ENCODE results near the gene MRPS6.

The MRPS6 gene

DNA sequence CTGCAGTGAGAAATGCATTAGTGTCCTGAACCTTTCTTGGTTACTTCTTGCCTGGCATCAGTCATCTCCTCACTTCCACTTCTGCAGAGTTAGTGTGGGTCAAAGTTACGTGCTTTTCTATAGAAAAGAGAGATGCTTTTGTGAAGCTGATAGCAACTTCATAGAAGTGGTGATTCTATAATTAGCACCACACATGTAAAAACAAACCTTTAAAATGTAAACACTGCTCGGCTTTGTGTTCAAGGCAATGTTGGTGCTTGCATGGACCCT is 57.3 kb downstream of the MRPS6 start:
- DNase-seq (ENCODE audit: low read depth): no peak
- no peak overlapping the region for H3K4me3 ChIP-seq (replicated peaks; ENCODE audit: low read depth, low read length)
- TF ChIP-seq, protein P1, sequence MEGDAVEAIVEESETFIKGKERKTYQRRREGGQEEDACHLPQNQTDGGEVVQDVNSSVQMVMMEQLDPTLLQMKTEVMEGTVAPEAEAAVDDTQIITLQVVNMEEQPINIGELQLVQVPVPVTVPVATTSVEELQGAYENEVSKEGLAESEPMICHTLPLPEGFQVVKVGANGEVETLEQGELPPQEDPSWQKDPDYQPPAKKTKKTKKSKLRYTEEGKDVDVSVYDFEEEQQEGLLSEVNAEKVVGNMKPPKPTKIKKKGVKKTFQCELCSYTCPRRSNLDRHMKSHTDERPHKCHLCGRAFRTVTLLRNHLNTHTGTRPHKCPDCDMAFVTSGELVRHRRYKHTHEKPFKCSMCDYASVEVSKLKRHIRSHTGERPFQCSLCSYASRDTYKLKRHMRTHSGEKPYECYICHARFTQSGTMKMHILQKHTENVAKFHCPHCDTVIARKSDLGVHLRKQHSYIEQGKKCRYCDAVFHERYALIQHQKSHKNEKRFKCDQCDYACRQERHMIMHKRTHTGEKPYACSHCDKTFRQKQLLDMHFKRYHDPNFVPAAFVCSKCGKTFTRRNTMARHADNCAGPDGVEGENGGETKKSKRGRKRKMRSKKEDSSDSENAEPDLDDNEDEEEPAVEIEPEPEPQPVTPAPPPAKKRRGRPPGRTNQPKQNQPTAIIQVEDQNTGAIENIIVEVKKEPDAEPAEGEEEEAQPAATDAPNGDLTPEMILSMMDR (IDR thresholded peaks at IDR 0.05; ENCODE audit: low read length, missing control alignments): no peak

DNA sequence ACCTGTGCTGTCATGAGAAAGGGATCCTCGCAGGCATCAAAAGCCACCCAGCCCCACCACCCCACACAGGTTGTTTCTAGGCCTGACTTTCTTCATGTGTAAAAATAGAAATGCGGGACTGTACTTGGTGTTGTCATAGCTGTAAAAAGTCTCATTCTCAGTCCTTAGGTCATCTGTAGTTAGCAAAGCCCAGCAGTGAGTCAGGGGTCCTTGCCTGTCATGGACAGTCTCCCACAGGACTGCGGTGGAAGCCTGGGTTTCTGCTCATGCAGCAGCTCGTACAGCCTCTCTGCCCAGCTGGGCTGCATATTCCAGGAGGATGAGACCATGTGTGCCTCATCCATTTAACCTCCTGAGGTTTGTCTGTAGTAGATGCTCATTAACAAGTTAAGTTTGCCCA is 58.2 kb downstream of the MRPS6 start:
- no peak for DNase-seq (ENCODE audit: low read depth)
- TF ChIP-seq, protein P1 (IDR thresholded peaks at IDR 0.05; ENCODE audit: low read length, missing control alignments): no peak
- no peak overlapping the region for H3K4me3 ChIP-seq (replicated peaks; ENCODE audit: low read depth, low read length)

DNA sequence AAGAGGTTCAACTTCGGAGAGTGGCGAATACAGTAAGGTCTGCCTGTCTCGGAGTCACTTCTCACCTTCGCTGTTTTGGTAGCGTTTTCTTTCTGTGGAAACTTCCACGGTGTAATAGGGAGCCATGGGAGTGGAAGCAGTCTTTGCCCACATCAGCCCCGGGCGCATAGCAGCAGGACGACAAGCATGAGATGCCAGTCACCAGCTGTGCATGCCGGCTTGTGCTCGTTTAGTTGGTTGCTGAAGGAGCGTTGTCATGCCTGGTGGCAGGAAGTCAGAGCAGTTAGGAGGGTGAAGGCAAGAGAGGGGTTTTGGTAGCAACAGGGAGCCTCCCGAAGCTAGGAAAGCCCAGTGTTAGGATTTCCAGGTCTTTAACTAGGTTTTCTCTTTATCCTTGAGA is 58.8 kb downstream of the MRPS6 start:
- TF ChIP-seq, protein P1 (IDR thresholded peaks at IDR 0.05; ENCODE audit: low read length, missing control alignments): no peak
- DNase-seq (ENCODE audit: low read depth): no peak
- no peak overlapping the region for H3K4me3 ChIP-seq (replicated peaks; ENCODE audit: low read depth, low read length)

DNA sequence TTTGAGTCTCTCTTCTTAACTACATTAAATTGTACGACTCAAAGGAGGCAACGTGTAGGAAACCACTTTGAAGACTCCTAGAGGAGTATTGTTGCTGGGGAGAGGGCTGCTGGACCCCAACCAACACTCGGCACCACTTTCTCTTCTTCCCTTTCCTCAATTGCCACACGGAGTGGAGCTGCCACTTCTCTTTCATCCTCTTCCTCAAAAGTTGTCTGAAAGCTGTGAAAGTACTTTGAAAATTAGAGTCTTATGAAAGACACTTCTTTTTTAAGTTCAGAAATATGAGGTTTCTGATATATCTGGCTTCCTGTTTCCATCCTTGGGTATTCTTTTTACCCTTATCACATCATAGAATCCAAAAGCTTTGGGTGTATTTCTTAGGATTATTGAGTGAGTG is 59.5 kb downstream of the MRPS6 start:
- no peak overlapping the region for H3K4me3 ChIP-seq (replicated peaks; ENCODE audit: low read depth, low read length)
- TF ChIP-seq, protein P1 (IDR thresholded peaks at IDR 0.05; ENCODE audit: low read length, missing control alignments): no peak
- no peak for DNase-seq (ENCODE audit: low read depth)

DNA sequence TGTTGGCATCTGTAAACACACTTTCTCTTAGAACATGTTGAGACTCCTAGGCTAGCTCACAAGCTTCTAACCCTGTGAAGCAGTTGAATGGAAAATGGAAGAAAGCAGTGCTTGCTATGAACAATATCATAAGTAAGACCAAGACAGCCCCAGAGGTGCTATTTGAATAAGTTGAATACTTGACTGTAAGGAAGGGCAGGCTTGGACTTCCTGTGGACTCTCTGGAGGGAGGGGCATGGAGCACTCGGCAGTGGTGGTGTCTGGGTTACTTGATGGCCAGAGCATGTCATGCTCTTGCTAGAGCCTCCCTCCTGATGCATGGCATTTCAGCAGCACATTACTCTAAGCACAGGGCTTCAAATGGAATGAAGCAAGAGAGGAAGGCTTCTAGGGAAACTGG is 60.0 kb downstream of the MRPS6 start:
- no peak overlapping the region for H3K4me3 ChIP-seq (replicated peaks; ENCODE audit: low read depth, low read length)
- DNase-seq (ENCODE audit: low read depth): no peak
- TF ChIP-seq, protein P1 (IDR thresholded peaks at IDR 0.05; ENCODE audit: low read length, missing control alignments): no peak

DNA sequence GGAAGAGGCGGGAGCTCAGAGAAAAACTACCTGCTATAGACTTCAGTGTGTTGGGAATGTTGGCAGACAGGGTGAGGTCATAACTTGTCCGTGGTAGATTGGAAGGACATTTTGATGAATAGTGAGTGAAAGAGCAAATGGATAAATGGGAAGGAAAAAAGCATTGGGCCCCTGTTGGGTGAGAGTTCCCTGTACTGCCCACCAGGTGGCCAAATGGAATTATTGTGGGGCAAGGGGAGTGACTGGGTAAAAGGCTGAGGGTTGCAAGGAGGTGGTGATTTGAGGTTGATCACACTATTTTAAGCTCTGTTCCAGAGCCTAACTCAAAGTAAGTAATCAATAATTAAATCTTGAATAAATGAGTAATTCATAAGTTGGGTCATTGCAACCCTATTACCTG is 60.4 kb downstream of the MRPS6 start:
- DNase-seq (ENCODE audit: low read depth): no peak
- TF ChIP-seq, protein P1 (IDR thresholded peaks at IDR 0.05; ENCODE audit: low read length, missing control alignments): peak; percentile 28
- no peak overlapping the region for H3K4me3 ChIP-seq (replicated peaks; ENCODE audit: low read depth, low read length)

DNA sequence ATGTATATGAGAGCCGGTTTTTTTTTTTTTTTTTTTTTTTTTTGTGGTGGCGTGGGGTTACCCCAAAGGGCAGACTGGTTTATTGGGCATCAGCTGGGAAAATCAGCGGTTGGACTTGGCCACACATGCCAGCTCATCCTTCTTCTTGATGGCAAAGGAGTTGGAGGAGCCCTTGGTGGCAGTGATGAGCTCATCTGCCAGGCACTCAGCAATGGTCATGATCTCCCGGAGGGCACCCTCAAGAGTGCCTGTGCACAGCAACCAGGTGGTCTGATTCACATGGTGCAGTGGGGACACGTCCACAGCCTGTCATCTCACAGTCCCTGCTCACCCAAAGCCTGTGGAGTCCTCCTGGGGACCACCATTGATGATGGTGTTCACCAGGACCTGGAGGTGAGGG is 62.0 kb downstream of the MRPS6 start:
- TF ChIP-seq, protein P1 (IDR thresholded peaks at IDR 0.05; ENCODE audit: low read length, missing control alignments): no peak
- no peak overlapping the region for H3K4me3 ChIP-seq (replicated peaks; ENCODE audit: low read depth, low read length)
- no peak for DNase-seq (ENCODE audit: low read depth)
